Measurements from ENCODE around the gene PCK2.
"Not testable (repeated sequence)": the region's sequence is repeated elsewhere in the genome, so short reads cannot be mapped to it uniquely, and the experiment has no call there.

- not testable (repeated sequence) for TF ChIP-seq CTCF (conservative IDR thresholded peaks at IDR 0.05; ENCODE audit: low read depth, low read length); EZH2 (IDR thresholded peaks at IDR 0.05; ENCODE audit: borderline replicate concordance, low read depth, low read length, poor library complexity, severe bottlenecking)
Measured at GRCh38 chr14:24105609-24106239, 11.6 kb downstream of the PCK2 start.

Measured in A673 (cell line).